ENCODE measurements around the gene RTN4R. TPM values are rescaled to one million over a fixed set of nuclear protein-coding genes. Genes with fewer than 3 reads are reported as not detected.
"Not testable (repeated sequence)": the region's sequence is repeated elsewhere in the genome, so short reads cannot be mapped to it uniquely, and the experiment has no call there.

The RTN4R gene
- total RNA-seq, 4 donors from 2014 or later, result 1.8 to 2.2 TPM; not detected in 2

GRCh38 chr22:20267441-20268278 lies 458 bp downstream of the RTN4R start:
- Histone ChIP-seq H3K27ac (replicated peaks in 1 of 4) (no peak overlapping the region), H3K4me1 (peaks cover 11 to 17% (median 15%) of the 10 kb centered on the region in 4 donors), H3K9me3 (no peaks in the 10 kb centered on the region), H3K36me3 (no peaks in the 10 kb centered on the region), H3K4me3 (peak overlapping the region; percentile 54 to 67 (median 56)), H3K27me3 (peaks cover 0 to 14% (median 0%) of the 10 kb centered on the region in 4 donors)
- WGBS, result 4% methylated on average over 8 of the region's 101 CpGs
- DNase-seq (ENCODE audit: extremely low spot score), result no peak
- no peak for TF ChIP-seq POLR2A (IDR thresholded peaks at IDR 0.05; ENCODE audit: low read depth)
- TF ChIP-seq POLR2AphosphoS5 (IDR thresholded peaks at IDR 0.05), result no peak
- no peak for TF ChIP-seq CTCF (IDR thresholded peaks at IDR 0.05)
- no peak for TF ChIP-seq EP300 (IDR thresholded peaks at IDR 0.05)
- intact Hi-C loops (cut with DNase I), result loop anchor here (5.0 kb wide), 1 partner anchor 110 kb away; no protein-coding TSS in a partner anchor

DNA sequence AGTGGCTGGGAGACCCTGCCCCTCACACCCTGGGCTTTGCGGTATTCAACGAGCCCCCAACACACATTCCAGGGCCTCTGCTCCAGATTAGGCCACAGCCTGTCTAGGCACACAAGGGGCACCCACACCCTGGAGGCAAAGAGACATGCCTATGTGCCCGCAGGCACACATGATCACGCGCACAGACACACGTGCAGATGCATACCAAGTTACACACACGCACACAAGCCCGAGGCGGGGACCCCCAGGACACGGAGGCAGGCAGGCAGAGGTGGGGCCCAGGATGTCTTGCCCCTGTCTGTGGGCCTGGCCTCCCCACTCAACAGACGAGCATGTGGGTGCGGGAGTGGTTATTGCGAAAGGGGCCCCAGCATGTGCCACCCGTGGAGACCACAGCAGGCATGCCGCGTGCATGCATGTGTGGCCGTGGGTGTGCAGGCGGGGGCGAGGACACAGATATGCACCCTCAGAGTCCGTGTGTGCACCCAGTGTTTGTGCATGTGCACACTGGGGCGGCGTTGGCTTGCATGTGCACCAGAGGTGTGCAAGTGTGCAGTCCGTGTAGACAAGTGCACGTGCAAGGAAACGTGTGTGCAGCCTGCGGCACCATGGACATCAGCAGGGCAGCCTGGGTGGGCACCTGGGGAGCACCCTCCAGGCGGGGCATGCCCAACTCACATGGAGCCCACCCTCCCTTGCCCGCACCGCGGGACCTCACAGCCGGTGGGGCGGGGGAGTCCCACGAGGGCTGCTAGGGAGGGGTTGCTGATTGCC lies 1.3 kb downstream of the RTN4R start:
- intact Hi-C loops (cut with DNase I), result loop anchor here (5.0 kb wide), 1 partner anchor 110 kb away; no protein-coding TSS in a partner anchor
- peak overlapping the region in 3 of 4 donors; percentile 54 to 67 (median 55) for H3K4me3 ChIP-seq
- H3K36me3 ChIP-seq; H3K9me3 ChIP-seq; DNase-seq (ENCODE audit: extremely low spot score); H3K27ac ChIP-seq (replicated peaks in 1 of 4): not testable (repeated sequence)
- peaks cover 11 to 17% (median 15%) of the 10 kb centered on the region in 4 donors for H3K4me1 ChIP-seq
- 64% methylated on average over 19 of the region's 33 CpGs for WGBS
- H3K27me3 ChIP-seq, result peaks cover 0 to 14% (median 0%) of the 10 kb centered on the region in 4 donors

DNA sequence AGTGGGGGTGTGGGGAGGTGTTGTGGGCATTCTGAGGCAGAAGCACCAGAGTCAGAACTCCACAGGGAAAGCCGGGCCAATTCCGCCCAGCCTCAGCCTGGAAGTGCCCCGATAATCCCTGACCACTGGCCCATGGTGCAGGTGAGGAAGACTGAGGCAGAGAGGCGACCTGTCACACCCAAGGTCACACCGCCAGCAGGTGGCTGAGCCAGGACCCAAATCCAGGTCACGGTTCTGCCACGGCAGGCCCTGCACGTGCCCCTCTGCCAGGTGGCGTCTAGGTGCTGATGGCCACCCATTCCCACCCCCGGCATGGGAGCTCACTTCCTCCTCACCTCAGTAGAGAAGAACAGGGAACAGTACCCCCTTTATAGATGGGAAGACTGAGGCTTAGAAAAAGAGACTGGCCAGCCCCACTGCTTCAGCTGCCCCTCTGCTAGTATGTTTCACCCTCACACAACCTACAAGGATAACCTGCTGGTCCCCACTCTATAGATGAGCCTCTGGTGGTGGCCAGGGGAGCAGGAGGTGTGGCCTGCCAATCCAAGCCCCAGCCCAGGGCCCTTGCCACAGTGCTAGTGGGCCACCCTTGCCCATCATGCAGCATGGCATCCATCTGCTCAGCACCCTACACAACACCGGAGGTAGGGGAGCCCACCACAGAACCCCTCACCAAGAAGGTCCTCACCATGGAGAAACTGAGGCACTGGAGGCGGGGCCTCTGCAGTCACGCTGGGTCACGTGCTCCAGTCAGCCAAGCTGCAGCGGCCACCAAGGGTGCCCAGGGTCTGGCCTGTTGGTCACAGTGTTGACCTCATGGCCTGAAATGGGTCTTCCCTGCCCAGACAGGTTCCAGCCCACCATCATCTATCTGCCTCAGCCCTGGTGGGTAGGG lies 2.1 kb downstream of the RTN4R start:
- Histone ChIP-seq H3K27me3 (peaks cover 0 to 14% (median 0%) of the 10 kb centered on the region in 4 donors), H3K4me1 (peaks cover 11 to 17% (median 15%) of the 10 kb centered on the region in 4 donors)
- not testable (repeated sequence) for DNase-seq (ENCODE audit: extremely low spot score); H3K27ac ChIP-seq (replicated peaks in 1 of 4); H3K36me3 ChIP-seq; H3K4me3 ChIP-seq; H3K9me3 ChIP-seq
- intact Hi-C loops (cut with DNase I), result loop anchor here (5.0 kb wide), 1 partner anchor 109 kb away; no protein-coding TSS in a partner anchor
- 90% methylated on average over 4 of the region's 15 CpGs for WGBS

DNA sequence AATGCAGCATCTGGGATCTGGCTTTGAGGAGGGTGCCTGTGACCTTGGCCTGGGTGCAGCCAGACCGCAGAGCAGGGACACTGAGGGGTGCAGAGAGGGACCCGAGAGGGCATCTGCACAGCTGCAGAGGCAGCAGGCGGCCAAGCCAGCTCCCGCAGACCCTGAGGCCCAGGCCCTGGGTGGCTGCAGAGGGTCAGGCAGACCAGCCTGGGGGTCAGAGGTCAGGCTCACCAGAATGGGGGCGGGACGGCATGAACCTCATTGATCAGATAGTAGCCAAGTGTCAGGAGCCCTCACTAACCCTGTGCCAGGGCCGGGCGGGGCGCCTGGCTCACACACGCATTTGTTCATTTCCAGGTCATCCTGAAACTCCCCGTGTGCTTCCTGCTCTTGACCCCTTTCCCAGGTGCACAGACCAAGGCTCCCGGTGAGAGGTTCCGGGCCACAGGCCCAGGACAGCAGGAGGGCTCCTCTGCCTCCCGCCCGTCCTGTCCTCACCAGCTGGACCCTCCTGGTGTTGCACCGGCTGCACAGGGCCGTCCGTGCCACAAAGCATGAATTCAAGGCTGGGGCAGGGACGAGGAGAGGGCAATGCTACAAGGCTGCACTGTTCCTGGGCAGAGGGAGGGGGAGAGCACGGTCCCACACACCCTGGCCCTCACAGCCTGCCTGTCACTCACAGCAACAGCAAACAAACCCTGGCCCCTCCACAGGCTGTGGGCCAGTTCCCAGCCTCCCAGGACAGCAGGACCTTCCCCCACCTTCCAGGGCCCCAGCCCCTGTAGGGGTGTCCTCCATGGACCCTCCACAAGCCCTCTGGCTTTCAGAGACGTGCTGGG lies 3.3 kb downstream of the RTN4R start:
- Histone ChIP-seq H3K27ac (replicated peaks in 1 of 4) (no peak overlapping the region), H3K4me3 (no peak overlapping the region), H3K9me3 (no peaks in the 10 kb centered on the region), H3K4me1 (peaks cover 11 to 17% (median 15%) of the 10 kb centered on the region in 4 donors), H3K27me3 (peaks cover 0 to 14% (median 0%) of the 10 kb centered on the region in 4 donors), H3K36me3 (no peaks in the 10 kb centered on the region)
- no peak for DNase-seq (ENCODE audit: extremely low spot score)
- WGBS, result 79% methylated on average over 4 of the region's 21 CpGs
- intact Hi-C loops (cut with DNase I), result loop anchor here (5.0 kb wide), 1 partner anchor 108 kb away; no protein-coding TSS in a partner anchor
- TF ChIP-seq POLR2AphosphoS5 (IDR thresholded peaks at IDR 0.05) (no peak), EP300 (IDR thresholded peaks at IDR 0.05) (no peak), POLR2A (IDR thresholded peaks at IDR 0.05; ENCODE audit: low read depth) (no peak), CTCF (IDR thresholded peaks at IDR 0.05) (no peak)

GRCh38 chr22:20263404-20264281 lies 4.5 kb downstream of the RTN4R start:
- H3K36me3 ChIP-seq; H3K9me3 ChIP-seq; H3K4me3 ChIP-seq; H3K27ac ChIP-seq (replicated peaks in 1 of 4); DNase-seq (ENCODE audit: extremely low spot score); intact Hi-C loops (cut with DNase I): not testable (repeated sequence)
- H3K4me1 ChIP-seq, result peaks cover 10 to 15% (median 14%) of the 10 kb centered on the region in 4 donors
- WGBS, result 74% methylated on average over 10 of the region's 17 CpGs
- H3K27me3 ChIP-seq, result peaks cover 0 to 11% (median 0%) of the 10 kb centered on the region in 4 donors
